WTC11 (cell line): Measurements from ENCODE around the gene IL9.

Experiments used
- ATF1 ChIP-seq: sonication (generic); formaldehyde crosslinking; IDR thresholded peaks from 2 replicates; pipeline ENCODE4 v1.8.1; 2023; ENCODE audit warnings: mild to moderate bottlenecking, moderate library complexity, missing genetic modification reagents
- CREB1 ChIP-seq: sonication (generic); formaldehyde crosslinking; IDR thresholded peaks from 2 replicates; pipeline ENCODE4 v1.8.0; 2023; ENCODE audit warnings: mild to moderate bottlenecking, missing genetic modification reagents
- GABPB1 ChIP-seq: sonication (generic); formaldehyde crosslinking; IDR thresholded peaks from 2 replicates; pipeline ENCODE4 v1.8.1; 2023; ENCODE audit warnings: mild to moderate bottlenecking, missing genetic modification reagents
- JUN ChIP-seq: sonication (generic); formaldehyde crosslinking; IDR thresholded peaks from 2 replicates; pipeline ENCODE4 v1.8.0; 2023; ENCODE audit warnings: mild to moderate bottlenecking, missing genetic modification reagents
- SP1 ChIP-seq: sonication (generic); formaldehyde crosslinking; conservative IDR thresholded peaks from 2 replicates; pipeline ENCODE4 v1.8.1; 2022; ENCODE audit warnings: missing genetic modification reagents
- TF ChIP-seq, protein P1 (sequence below): sonication (generic); formaldehyde crosslinking; IDR thresholded peaks from 2 replicates; pipeline ENCODE4 v1.8.1; 2022; ENCODE audit warnings: mild to moderate bottlenecking, moderate library complexity, missing genetic modification reagents
- TF ChIP-seq, protein P2 (sequence below): sonication (generic); formaldehyde crosslinking; IDR thresholded peaks from 2 replicates; pipeline ENCODE4 v1.8.0; 2023; ENCODE audit warnings: missing genetic modification reagents
- TF ChIP-seq, protein P3 (sequence below): fragments of 200-600 bp; IDR thresholded peaks from 2 replicates; pipeline ENCODE4 v1.8.0; 2022; ENCODE audit warnings: antibody characterized with exemption
- TF ChIP-seq, protein P4 (sequence below): sonication (generic); formaldehyde crosslinking; IDR thresholded peaks from 2 replicates; pipeline ENCODE4 v1.8.1; 2022; ENCODE audit warnings: low read depth, missing genetic modification reagents, borderline replicate concordance
- TF ChIP-seq, protein P5 (sequence below): sonication (generic); formaldehyde crosslinking; IDR thresholded peaks from 2 replicates; pipeline ENCODE4 v1.8.0; 2023; ENCODE audit warnings: mild to moderate bottlenecking, missing genetic modification reagents
- TF ChIP-seq, protein P6 (sequence below): sonication (generic); formaldehyde crosslinking; IDR thresholded peaks from 2 replicates; pipeline ENCODE4 v1.8.0; 2022; ENCODE audit warnings: mild to moderate bottlenecking, missing genetic modification reagents
- TF ChIP-seq, protein P7 (sequence below): sonication (generic); formaldehyde crosslinking; IDR thresholded peaks from 2 replicates; pipeline ENCODE4 v1.8.0; 2023; ENCODE audit warnings: missing genetic modification reagents, mild to moderate bottlenecking, borderline replicate concordance

DNA sequence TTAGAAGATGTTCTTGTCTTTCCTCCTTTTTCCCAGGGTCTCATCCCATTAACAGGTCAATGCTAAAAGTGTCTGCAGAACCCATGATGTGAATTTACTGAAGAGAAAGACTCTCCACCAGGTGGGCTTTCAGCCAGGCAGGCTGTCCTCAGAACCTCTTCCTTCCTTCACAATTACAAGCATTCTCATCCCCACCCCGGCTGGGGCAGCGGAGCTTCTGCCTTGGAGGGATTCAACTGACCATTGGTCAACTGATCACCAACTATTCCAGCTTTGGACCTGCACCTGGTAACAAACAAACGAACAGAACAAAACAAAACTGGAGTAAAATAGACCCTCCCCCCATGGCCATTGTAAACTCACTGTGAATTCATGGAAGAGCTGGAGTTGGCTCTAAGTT lies 12.6 kb downstream of the IL9 start:
- TF ChIP-seq, protein P1, sequence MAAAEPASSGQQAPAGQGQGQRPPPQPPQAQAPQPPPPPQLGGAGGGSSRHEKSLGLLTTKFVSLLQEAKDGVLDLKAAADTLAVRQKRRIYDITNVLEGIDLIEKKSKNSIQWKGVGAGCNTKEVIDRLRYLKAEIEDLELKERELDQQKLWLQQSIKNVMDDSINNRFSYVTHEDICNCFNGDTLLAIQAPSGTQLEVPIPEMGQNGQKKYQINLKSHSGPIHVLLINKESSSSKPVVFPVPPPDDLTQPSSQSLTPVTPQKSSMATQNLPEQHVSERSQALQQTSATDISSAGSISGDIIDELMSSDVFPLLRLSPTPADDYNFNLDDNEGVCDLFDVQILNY (CRISPR knock-in tag), result no peak
- TF ChIP-seq, protein P2, sequence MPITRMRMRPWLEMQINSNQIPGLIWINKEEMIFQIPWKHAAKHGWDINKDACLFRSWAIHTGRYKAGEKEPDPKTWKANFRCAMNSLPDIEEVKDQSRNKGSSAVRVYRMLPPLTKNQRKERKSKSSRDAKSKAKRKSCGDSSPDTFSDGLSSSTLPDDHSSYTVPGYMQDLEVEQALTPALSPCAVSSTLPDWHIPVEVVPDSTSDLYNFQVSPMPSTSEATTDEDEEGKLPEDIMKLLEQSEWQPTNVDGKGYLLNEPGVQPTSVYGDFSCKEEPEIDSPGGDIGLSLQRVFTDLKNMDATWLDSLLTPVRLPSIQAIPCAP (CRISPR knock-in tag), result no peak
- TF ChIP-seq, protein P3, sequence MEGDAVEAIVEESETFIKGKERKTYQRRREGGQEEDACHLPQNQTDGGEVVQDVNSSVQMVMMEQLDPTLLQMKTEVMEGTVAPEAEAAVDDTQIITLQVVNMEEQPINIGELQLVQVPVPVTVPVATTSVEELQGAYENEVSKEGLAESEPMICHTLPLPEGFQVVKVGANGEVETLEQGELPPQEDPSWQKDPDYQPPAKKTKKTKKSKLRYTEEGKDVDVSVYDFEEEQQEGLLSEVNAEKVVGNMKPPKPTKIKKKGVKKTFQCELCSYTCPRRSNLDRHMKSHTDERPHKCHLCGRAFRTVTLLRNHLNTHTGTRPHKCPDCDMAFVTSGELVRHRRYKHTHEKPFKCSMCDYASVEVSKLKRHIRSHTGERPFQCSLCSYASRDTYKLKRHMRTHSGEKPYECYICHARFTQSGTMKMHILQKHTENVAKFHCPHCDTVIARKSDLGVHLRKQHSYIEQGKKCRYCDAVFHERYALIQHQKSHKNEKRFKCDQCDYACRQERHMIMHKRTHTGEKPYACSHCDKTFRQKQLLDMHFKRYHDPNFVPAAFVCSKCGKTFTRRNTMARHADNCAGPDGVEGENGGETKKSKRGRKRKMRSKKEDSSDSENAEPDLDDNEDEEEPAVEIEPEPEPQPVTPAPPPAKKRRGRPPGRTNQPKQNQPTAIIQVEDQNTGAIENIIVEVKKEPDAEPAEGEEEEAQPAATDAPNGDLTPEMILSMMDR, result no peak
- TF ChIP-seq JUN (CRISPR knock-in tag) (no peak), GABPB1 (CRISPR knock-in tag) (no peak), SP1 (CRISPR knock-in tag) (no peak), CREB1 (CRISPR knock-in tag) (no peak), ATF1 (CRISPR knock-in tag) (no peak)
- TF ChIP-seq, protein P4, sequence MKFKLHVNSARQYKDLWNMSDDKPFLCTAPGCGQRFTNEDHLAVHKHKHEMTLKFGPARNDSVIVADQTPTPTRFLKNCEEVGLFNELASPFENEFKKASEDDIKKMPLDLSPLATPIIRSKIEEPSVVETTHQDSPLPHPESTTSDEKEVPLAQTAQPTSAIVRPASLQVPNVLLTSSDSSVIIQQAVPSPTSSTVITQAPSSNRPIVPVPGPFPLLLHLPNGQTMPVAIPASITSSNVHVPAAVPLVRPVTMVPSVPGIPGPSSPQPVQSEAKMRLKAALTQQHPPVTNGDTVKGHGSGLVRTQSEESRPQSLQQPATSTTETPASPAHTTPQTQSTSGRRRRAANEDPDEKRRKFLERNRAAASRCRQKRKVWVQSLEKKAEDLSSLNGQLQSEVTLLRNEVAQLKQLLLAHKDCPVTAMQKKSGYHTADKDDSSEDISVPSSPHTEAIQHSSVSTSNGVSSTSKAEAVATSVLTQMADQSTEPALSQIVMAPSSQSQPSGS (CRISPR knock-in tag), result no peak
- TF ChIP-seq, protein P5, sequence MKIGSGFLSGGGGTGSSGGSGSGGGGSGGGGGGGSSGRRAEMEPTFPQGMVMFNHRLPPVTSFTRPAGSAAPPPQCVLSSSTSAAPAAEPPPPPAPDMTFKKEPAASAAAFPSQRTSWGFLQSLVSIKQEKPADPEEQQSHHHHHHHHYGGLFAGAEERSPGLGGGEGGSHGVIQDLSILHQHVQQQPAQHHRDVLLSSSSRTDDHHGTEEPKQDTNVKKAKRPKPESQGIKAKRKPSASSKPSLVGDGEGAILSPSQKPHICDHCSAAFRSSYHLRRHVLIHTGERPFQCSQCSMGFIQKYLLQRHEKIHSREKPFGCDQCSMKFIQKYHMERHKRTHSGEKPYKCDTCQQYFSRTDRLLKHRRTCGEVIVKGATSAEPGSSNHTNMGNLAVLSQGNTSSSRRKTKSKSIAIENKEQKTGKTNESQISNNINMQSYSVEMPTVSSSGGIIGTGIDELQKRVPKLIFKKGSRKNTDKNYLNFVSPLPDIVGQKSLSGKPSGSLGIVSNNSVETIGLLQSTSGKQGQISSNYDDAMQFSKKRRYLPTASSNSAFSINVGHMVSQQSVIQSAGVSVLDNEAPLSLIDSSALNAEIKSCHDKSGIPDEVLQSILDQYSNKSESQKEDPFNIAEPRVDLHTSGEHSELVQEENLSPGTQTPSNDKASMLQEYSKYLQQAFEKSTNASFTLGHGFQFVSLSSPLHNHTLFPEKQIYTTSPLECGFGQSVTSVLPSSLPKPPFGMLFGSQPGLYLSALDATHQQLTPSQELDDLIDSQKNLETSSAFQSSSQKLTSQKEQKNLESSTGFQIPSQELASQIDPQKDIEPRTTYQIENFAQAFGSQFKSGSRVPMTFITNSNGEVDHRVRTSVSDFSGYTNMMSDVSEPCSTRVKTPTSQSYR (CRISPR knock-in tag), result no peak
- TF ChIP-seq, protein P6, sequence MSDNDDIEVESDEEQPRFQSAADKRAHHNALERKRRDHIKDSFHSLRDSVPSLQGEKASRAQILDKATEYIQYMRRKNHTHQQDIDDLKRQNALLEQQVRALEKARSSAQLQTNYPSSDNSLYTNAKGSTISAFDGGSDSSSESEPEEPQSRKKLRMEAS, result no peak
- TF ChIP-seq, protein P7, sequence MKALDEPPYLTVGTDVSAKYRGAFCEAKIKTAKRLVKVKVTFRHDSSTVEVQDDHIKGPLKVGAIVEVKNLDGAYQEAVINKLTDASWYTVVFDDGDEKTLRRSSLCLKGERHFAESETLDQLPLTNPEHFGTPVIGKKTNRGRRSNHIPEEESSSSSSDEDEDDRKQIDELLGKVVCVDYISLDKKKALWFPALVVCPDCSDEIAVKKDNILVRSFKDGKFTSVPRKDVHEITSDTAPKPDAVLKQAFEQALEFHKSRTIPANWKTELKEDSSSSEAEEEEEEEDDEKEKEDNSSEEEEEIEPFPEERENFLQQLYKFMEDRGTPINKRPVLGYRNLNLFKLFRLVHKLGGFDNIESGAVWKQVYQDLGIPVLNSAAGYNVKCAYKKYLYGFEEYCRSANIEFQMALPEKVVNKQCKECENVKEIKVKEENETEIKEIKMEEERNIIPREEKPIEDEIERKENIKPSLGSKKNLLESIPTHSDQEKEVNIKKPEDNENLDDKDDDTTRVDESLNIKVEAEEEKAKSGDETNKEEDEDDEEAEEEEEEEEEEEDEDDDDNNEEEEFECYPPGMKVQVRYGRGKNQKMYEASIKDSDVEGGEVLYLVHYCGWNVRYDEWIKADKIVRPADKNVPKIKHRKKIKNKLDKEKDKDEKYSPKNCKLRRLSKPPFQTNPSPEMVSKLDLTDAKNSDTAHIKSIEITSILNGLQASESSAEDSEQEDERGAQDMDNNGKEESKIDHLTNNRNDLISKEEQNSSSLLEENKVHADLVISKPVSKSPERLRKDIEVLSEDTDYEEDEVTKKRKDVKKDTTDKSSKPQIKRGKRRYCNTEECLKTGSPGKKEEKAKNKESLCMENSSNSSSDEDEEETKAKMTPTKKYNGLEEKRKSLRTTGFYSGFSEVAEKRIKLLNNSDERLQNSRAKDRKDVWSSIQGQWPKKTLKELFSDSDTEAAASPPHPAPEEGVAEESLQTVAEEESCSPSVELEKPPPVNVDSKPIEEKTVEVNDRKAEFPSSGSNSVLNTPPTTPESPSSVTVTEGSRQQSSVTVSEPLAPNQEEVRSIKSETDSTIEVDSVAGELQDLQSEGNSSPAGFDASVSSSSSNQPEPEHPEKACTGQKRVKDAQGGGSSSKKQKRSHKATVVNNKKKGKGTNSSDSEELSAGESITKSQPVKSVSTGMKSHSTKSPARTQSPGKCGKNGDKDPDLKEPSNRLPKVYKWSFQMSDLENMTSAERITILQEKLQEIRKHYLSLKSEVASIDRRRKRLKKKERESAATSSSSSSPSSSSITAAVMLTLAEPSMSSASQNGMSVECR, result no peak
